Measurements from ENCODE around the gene ETS1.

DNA sequence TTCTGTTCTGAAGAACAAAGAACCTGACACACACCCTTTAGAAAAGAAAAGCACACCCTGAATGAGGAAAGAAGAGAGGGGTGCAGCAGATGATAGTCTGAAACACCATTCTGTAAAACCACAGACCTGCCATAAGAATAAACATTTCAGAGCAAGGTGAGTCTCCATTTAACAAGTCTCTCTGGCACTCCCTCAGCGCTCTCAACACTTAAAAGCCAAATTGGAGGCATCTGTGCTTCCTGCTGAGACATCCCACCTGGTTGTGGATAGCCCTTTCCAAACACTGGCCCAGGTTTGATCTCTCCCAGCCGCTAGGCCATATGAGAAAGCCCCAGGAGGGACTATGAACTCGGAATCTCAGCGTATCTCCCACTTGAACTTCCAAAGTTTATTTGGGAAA, 36.3 kb downstream of the ETS1 start:
- TF ChIP-seq, protein P1, sequence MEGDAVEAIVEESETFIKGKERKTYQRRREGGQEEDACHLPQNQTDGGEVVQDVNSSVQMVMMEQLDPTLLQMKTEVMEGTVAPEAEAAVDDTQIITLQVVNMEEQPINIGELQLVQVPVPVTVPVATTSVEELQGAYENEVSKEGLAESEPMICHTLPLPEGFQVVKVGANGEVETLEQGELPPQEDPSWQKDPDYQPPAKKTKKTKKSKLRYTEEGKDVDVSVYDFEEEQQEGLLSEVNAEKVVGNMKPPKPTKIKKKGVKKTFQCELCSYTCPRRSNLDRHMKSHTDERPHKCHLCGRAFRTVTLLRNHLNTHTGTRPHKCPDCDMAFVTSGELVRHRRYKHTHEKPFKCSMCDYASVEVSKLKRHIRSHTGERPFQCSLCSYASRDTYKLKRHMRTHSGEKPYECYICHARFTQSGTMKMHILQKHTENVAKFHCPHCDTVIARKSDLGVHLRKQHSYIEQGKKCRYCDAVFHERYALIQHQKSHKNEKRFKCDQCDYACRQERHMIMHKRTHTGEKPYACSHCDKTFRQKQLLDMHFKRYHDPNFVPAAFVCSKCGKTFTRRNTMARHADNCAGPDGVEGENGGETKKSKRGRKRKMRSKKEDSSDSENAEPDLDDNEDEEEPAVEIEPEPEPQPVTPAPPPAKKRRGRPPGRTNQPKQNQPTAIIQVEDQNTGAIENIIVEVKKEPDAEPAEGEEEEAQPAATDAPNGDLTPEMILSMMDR (IDR thresholded peaks at IDR 0.05; ENCODE audit: poor library complexity): no peak
- no peak for TF ChIP-seq EZH2 (IDR thresholded peaks at IDR 0.05; ENCODE audit: borderline replicate concordance)
- no peak for TF ChIP-seq EZH2phosphoT487 (IDR thresholded peaks at IDR 0.05; ENCODE audit: low read depth, severe bottlenecking, unreplicated experiment)
